CD4-positive, alpha-beta memory T cell (primary cell): ENCODE results near the gene TTC34. TPM values are rescaled to one million over a fixed set of nuclear protein-coding genes. Genes with fewer than 3 reads are reported as not detected.

Experiments
- CTCF ChIA-PET: fragments of 350-600 bp; sonication (Branson Sonifier 250); formaldehyde crosslinking; loops from one replicate; lab custom pipeline; 2021; ENCODE audit warnings: inconsistent platforms; ENCODE audit not compliant: partially characterized antibody; lab: Charles Lee
- POLR2A ChIA-PET: fragments of 350-600 bp; sonication (Branson Sonifier 250); formaldehyde crosslinking; loops from one replicate; lab custom pipeline; 2021; ENCODE audit not compliant: partially characterized antibody; lab: Charles Lee
- DNase-seq, 5 donors: peaks; one replicate each; pipeline versions ENCODE4 v3.0.0 to v3.0.0-alpha.2; 2020 to 2022; ENCODE audit warnings: mixed read lengths in 1 of 5
- H3K27ac ChIP-seq: one replicate; pipeline ENCODE4 v1.7.0; 2013; ENCODE audit warnings: low read depth, low read length
- H3K27me3 ChIP-seq: 2 replicates; pipeline ENCODE4 v1.7.0; 2013; ENCODE audit warnings: mild to moderate bottlenecking, low read length, moderate library complexity; ENCODE audit not compliant: insufficient read depth
- H3K36me3 ChIP-seq: 2 replicates; pipeline ENCODE4 v1.7.0; 2013; ENCODE audit warnings: mild to moderate bottlenecking, low read length, moderate library complexity; ENCODE audit not compliant: insufficient read depth
- H3K4me1 ChIP-seq: 2 replicates; pipeline ENCODE4 v1.7.0; 2013; ENCODE audit warnings: mild to moderate bottlenecking, low read length, moderate library complexity; ENCODE audit not compliant: insufficient read depth
- H3K4me3 ChIP-seq, 2 donors: one replicate each; pipeline ENCODE4 v1.7.0; 2013; ENCODE audit warnings: low read length in 2 of 2, mild to moderate bottlenecking in 1 of 2
- H3K9me3 ChIP-seq, 2 donors: one replicate each; pipeline ENCODE4 v1.7.0; 2013; ENCODE audit warnings: low read length in 2 of 2, control low read depth in 1 of 2; ENCODE audit not compliant: control insufficient read depth in 1 of 2
- H3K27ac Mint-ChIP-seq, 7 donors: one replicate each; pipeline ENCODE4 v1.8.0; 2020 to 2021; ENCODE audit warnings: mixed read lengths in 7 of 7, mild to moderate bottlenecking in 6 of 7, inconsistent platforms in 3 of 7, moderate library complexity in 3 of 7
- H3K27me3 Mint-ChIP-seq, 2 donors: one replicate each; pipeline ENCODE4 v1.8.0; 2020 to 2021; ENCODE audit warnings: mixed read lengths in 2 of 2
- H3K36me3 Mint-ChIP-seq, 2 donors: one replicate each; pipeline ENCODE4 v1.8.0; 2020 to 2021; ENCODE audit warnings: mixed read lengths in 2 of 2, inconsistent platforms in 1 of 2, mild to moderate bottlenecking in 1 of 2
- H3K4me1 Mint-ChIP-seq, 4 donors: one replicate each; pipeline ENCODE4 v1.8.0; 2020 to 2021; ENCODE audit warnings: mixed read lengths in 4 of 4, mild to moderate bottlenecking in 1 of 4
- H3K4me3 Mint-ChIP-seq, 8 donors: one replicate each; pipeline ENCODE4 v1.8.0; 2020 to 2021; ENCODE audit warnings: mixed read lengths in 8 of 8, mild to moderate bottlenecking in 7 of 8, moderate library complexity in 6 of 8, inconsistent platforms in 3 of 8
- H3K9me3 Mint-ChIP-seq, 8 donors: one replicate each; pipeline ENCODE4 v1.8.0; 2020 to 2021; ENCODE audit warnings: mixed read lengths in 8 of 8, mild to moderate bottlenecking in 5 of 8, inconsistent platforms in 3 of 8, moderate library complexity in 1 of 8
- intact Hi-C: fragments of 100-400 bp; cut with micrococcal nuclease; formaldehyde crosslinking; loops from one replicate; pipeline ENCODE4 v1.15.1; 2023
- polyA plus RNA-seq, 2 donors: library from polyadenylated mRNA; unstranded; fragments of 300-500 nt; fragmentation: Illumina TruSeq; gene quantifications; one replicate each; pipeline ENCODE4 v1.2.3, GENCODE V29; 2021
- total RNA-seq, 2 experiments: library from RNA; stranded (reverse); gene quantifications; one replicate each; pipeline ENCODE4 v1.2.3, GENCODE V29; 2021

TTC34 gene
- total and polyA plus RNA-seq, 4 experiments from 2014 or later: 0.06 to 4.9 (median 4.8) TPM; not detected in 1

DNA sequence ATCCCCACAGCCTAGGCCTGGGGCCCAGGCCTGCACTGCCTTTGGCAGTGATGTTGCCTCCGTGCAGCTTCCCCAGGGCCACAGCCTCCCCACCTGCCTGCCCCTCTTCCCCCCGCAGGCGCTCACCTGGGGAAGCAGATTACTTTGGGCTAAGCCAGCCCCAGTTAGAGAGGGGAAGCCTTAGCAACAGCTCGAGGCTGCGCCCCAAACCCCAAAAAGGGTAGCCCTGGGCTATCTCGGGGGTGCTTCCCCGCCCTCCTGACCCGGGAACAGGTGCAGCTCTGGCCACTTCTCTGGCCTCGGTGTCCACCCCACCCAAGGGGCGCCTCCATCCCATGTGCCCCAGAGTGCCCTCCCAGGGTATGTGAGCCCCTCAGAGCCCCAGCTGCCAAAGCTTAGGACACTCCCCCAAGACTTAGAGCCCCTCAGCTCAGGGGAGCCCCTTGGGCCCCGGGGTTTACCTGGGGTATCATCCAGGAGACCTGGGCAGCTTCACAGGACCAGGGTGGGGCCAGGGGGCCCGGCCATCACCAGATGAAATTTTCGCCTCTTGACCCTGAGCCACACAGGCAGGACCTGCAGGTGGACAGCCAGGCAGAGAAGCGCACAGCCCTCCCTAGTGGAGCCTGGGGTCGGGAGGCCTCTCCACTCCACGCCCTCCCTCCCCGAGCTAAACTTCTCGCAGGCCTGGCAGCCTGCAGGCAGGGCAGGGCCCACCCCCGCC is 3.3 kb upstream of the TTC34 start:
- no peaks in the 10 kb centered on the region for H3K9me3 ChIP-seq
- Mint-ChIP-seq H3K36me3 (no peaks in the 10 kb centered on the region), H3K4me3 (no peak overlapping the region), H3K27me3 (peaks cover 0 to 1% of the 10 kb centered on the region in 2 donors), H3K9me3 (no peaks in the 10 kb centered on the region), H3K4me1 (no peaks in the 10 kb centered on the region), H3K27ac (no peak overlapping the region)
- H3K27me3 ChIP-seq: no peaks in the 10 kb centered on the region
- no peaks in the 10 kb centered on the region for H3K36me3 ChIP-seq
- no peak overlapping the region for H3K27ac ChIP-seq
- POLR2A ChIA-PET: no interaction called here
- intact Hi-C loops: loop anchor here (5.0 kb wide), 1 partner anchor 392 kb away; the partner anchor contains the start of gene PEX10
- H3K4me3 ChIP-seq: no peak overlapping the region
- no peaks in the 10 kb centered on the region for H3K4me1 ChIP-seq
- no peak for DNase-seq
- CTCF ChIA-PET: no interaction called here

GRCh38 chr1:2803931-2804627 is 2.6 kb upstream of the TTC34 start:
- H3K36me3 ChIP-seq: no peaks in the 10 kb centered on the region
- no peak overlapping the region for H3K27ac ChIP-seq
- no peak overlapping the region for H3K4me3 ChIP-seq
- no peaks in the 10 kb centered on the region for H3K27me3 ChIP-seq
- no peaks in the 10 kb centered on the region for H3K4me1 Mint-ChIP-seq
- no peak overlapping the region for H3K27ac Mint-ChIP-seq
- intact Hi-C loops: loop anchor here (5.0 kb wide), 1 partner anchor 392 kb away; the partner anchor contains the start of gene PEX10
- no peak for DNase-seq
- H3K9me3 Mint-ChIP-seq: peaks cover 0 to 3% (median 0%) of the 10 kb centered on the region in 8 donors
- no peak overlapping the region for H3K4me3 Mint-ChIP-seq
- CTCF ChIA-PET: no interaction called here
- POLR2A ChIA-PET: no interaction called here
- no peaks in the 10 kb centered on the region for H3K36me3 Mint-ChIP-seq
- no peaks in the 10 kb centered on the region for H3K9me3 ChIP-seq
- H3K27me3 Mint-ChIP-seq: peaks cover 0 to 4% of the 10 kb centered on the region in 2 donors
- H3K4me1 ChIP-seq: no peaks in the 10 kb centered on the region

- ChIA-PET POLR2A (no interaction called here), CTCF (no interaction called here)
- H3K9me3 Mint-ChIP-seq: peaks cover 0 to 3% (median 0%) of the 10 kb centered on the region in 8 donors
- Histone ChIP-seq H3K4me3 (no peak overlapping the region), H3K36me3 (no peaks in the 10 kb centered on the region), H3K27ac (no peak overlapping the region), H3K4me1 (no peaks in the 10 kb centered on the region), H3K9me3 (no peaks in the 10 kb centered on the region), H3K27me3 (no peaks in the 10 kb centered on the region)
- H3K4me3 Mint-ChIP-seq: no peak overlapping the region
- H3K36me3 Mint-ChIP-seq: no peaks in the 10 kb centered on the region
- DNase-seq: no peak
- no peak overlapping the region for H3K27ac Mint-ChIP-seq
- H3K27me3 Mint-ChIP-seq: peaks cover 0 to 4% of the 10 kb centered on the region in 2 donors
- intact Hi-C loops: loop anchor here (5.0 kb wide), 1 partner anchor 391 kb away; the partner anchor contains the start of gene PEX10
- no peaks in the 10 kb centered on the region for H3K4me1 Mint-ChIP-seq
These were observed 1.8 kb upstream of the TTC34 start for GRCh38 chr1:2803086-2803930.

- no peaks in the 10 kb centered on the region for H3K4me1 Mint-ChIP-seq
- ChIA-PET CTCF (no interaction called here), POLR2A (no interaction called here)
- Histone ChIP-seq H3K36me3 (no peaks in the 10 kb centered on the region), H3K27me3 (no peaks in the 10 kb centered on the region), H3K4me1 (no peaks in the 10 kb centered on the region), H3K9me3 (no peaks in the 10 kb centered on the region), H3K27ac (no peak overlapping the region), H3K4me3 (no peak overlapping the region)
- H3K36me3 Mint-ChIP-seq: no peaks in the 10 kb centered on the region
- H3K27ac Mint-ChIP-seq: no peak overlapping the region
- H3K27me3 Mint-ChIP-seq: peaks cover 0 to 7% of the 10 kb centered on the region in 2 donors
- peaks cover 0 to 5% (median 0%) of the 10 kb centered on the region in 8 donors for H3K9me3 Mint-ChIP-seq
- no peak overlapping the region for H3K4me3 Mint-ChIP-seq
- intact Hi-C loops: loop anchor here (5.0 kb wide), 1 partner anchor 390 kb away; the partner anchor contains the start of gene PEX10
- no peak for DNase-seq
These were observed 998 bp upstream of the TTC34 start for GRCh38 chr1:2802421-2802961.

GRCh38 chr1:2801046-2801445 is 447 bp downstream of the TTC34 start:
- Mint-ChIP-seq H3K27me3 (peaks cover 6 to 8% of the 10 kb centered on the region in 2 donors), H3K4me1 (no peaks in the 10 kb centered on the region), H3K9me3 (peaks cover 0 to 10% (median under 1%) of the 10 kb centered on the region in 8 donors), H3K36me3 (no peaks in the 10 kb centered on the region), H3K4me3 (no peak overlapping the region), H3K27ac (no peak overlapping the region)
- Histone ChIP-seq H3K27ac (no peak overlapping the region), H3K36me3 (no peaks in the 10 kb centered on the region), H3K4me3 (no peak overlapping the region), H3K9me3 (no peaks in the 10 kb centered on the region), H3K27me3 (no peaks in the 10 kb centered on the region), H3K4me1 (no peaks in the 10 kb centered on the region)
- no peak for DNase-seq
- intact Hi-C loops: loop anchor here (5.0 kb wide), 1 partner anchor 389 kb away; the partner anchor contains the start of gene PEX10
- ChIA-PET CTCF (no interaction called here), POLR2A (no interaction called here)

DNA sequence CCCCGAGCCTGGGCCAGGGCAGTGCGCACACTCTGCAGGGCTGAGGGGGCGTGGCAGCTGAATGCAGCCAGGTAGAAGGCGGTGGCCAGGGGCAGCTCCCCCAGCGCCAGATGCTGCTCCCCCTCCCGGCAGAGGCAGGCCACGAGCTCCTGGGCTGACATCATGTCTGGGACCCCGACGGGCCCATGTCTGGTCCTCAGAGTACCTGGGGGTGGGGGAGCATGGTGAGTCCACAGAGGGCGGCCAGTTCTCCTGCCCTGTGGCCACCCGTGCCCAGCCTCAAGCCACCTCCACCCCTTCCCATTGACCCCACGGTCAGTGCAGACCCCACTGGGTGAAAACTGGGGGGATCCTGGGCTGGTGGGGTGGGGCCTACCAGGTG is 838 bp downstream of the TTC34 start:
- ChIA-PET CTCF (no interaction called here), POLR2A (no interaction called here)
- Mint-ChIP-seq H3K36me3 (no peaks in the 10 kb centered on the region), H3K27me3 (peaks cover 8 to 10% of the 10 kb centered on the region in 2 donors), H3K4me3 (no peak overlapping the region), H3K9me3 (peaks cover 0 to 12% (median 5%) of the 10 kb centered on the region in 8 donors), H3K4me1 (no peaks in the 10 kb centered on the region), H3K27ac (no peak overlapping the region)
- Histone ChIP-seq H3K4me1 (no peaks in the 10 kb centered on the region), H3K27me3 (no peaks in the 10 kb centered on the region), H3K9me3 (no peaks in the 10 kb centered on the region), H3K27ac (no peak overlapping the region), H3K4me3 (no peak overlapping the region), H3K36me3 (no peaks in the 10 kb centered on the region)
- DNase-seq: no peak
- intact Hi-C loops: loop anchor here (5.0 kb wide), 1 partner anchor 388 kb away; the partner anchor contains the start of gene PEX10
